ENCODE data around the gene MUC4. TPM values are rescaled to one million over a fixed set of nuclear protein-coding genes. Genes with fewer than 3 reads are reported as not detected.
"Not testable (repeated sequence)": the region's sequence is repeated elsewhere in the genome, so short reads cannot be mapped to it uniquely, and the experiment has no call there.

MUC4 gene
- total RNA-seq, 1 donor from 2014 or later = not detected

GRCh38 chr3:195802261-195802701, 9.4 kb downstream of the MUC4 start:
- no peak for DNase-seq (ENCODE audit: missing footprints)
- no peak for ATAC-seq
- intact Hi-C loops (cut with DNase I) = no loop called here

GRCh38 chr3:195801251-195802183, 10.2 kb downstream of the MUC4 start:
- ATAC-seq (no peak), DNase-seq (ENCODE audit: missing footprints) (no peak)
- intact Hi-C loops (cut with DNase I) = no loop called here

- intact Hi-C loops (cut with DNase I) = no loop called here
- ATAC-seq (no peak), DNase-seq (ENCODE audit: missing footprints) (no peak)
These were observed 11.5 kb downstream of the MUC4 start for GRCh38 chr3:195800240-195800639.

GRCh38 chr3:195796795-195797194, 14.9 kb downstream of the MUC4 start:
- intact Hi-C loops (cut with DNase I) = no loop called here
- ATAC-seq = no peak
- no peak for DNase-seq (ENCODE audit: missing footprints)

GRCh38 chr3:195794708-195795107, 17.0 kb downstream of the MUC4 start:
- DNase-seq (ENCODE audit: missing footprints) = no peak
- intact Hi-C loops (cut with DNase I) = no loop called here
- ATAC-seq = no peak

- ATAC-seq; intact Hi-C loops (cut with DNase I); DNase-seq (ENCODE audit: missing footprints): not testable (repeated sequence)
These were observed 19.1 kb downstream of the MUC4 start for GRCh38 chr3:195792621-195793020.

GRCh38 chr3:195790901-195791300, 20.8 kb downstream of the MUC4 start:
- DNase-seq (ENCODE audit: missing footprints) = no peak
- ATAC-seq = no peak
- intact Hi-C loops (cut with DNase I) = no loop called here

GRCh38 chr3:195788711-195789581, 22.8 kb downstream of the MUC4 start:
- intact Hi-C loops (cut with DNase I) = no loop called here
- DNase-seq (ENCODE audit: missing footprints) (no peak), ATAC-seq (no peak)

- DNase-seq (ENCODE audit: missing footprints); intact Hi-C loops (cut with DNase I): not testable (repeated sequence)
These were observed 25.8 kb downstream of the MUC4 start for GRCh38 chr3:195785781-195786405.

GRCh38 chr3:195784031-195784430, 27.7 kb downstream of the MUC4 start:
- intact Hi-C loops (cut with DNase I); ATAC-seq; DNase-seq (ENCODE audit: missing footprints): not testable (repeated sequence)

More at GRCh38 chr3:195785781-195786405, 25.8 kb downstream of the MUC4 start:
- not testable (repeated sequence) for ATAC-seq

- ATAC-seq; intact Hi-C loops (cut with DNase I); DNase-seq (ENCODE audit: missing footprints): not testable (repeated sequence)
These were observed 30.5 kb downstream of the MUC4 start for GRCh38 chr3:195781236-195781635.

- no peak for DNase-seq (ENCODE audit: missing footprints)
- ATAC-seq = no peak
- intact Hi-C loops (cut with DNase I) = no loop called here
These were observed 33.8 kb downstream of the MUC4 start for GRCh38 chr3:195777975-195778374.

GRCh38 chr3:195774917-195775316, 36.8 kb downstream of the MUC4 start:
- intact Hi-C loops (cut with DNase I) = no loop called here
- ATAC-seq (peak; percentile 80), DNase-seq (ENCODE audit: missing footprints) (no peak)

GRCh38 chr3:195773956-195774537, 37.7 kb downstream of the MUC4 start:
- ATAC-seq = no peak
- no peak for DNase-seq (ENCODE audit: missing footprints)

GRCh38 chr3:195771646-195772300, 40.0 kb downstream of the MUC4 start:
- no peak for DNase-seq (ENCODE audit: missing footprints)
- no peak for ATAC-seq
- intact Hi-C loops (cut with DNase I) = no loop called here

More at GRCh38 chr3:195773956-195774537, 37.7 kb downstream of the MUC4 start:
- intact Hi-C loops (cut with DNase I) = no loop called here

- ATAC-seq; DNase-seq (ENCODE audit: missing footprints); intact Hi-C loops (cut with DNase I): not testable (repeated sequence)
These were observed 40.7 kb downstream of the MUC4 start for GRCh38 chr3:195770841-195771645.
